Heart left ventricle (tissue), 16 donors: ENCODE measurements around the gene UBE2I. TPM values are rescaled to one million over a fixed set of nuclear protein-coding genes. Genes with fewer than 3 reads are reported as not detected.
"Not testable (repeated sequence)": the region's sequence is repeated elsewhere in the genome, so short reads cannot be mapped to it uniquely, and the experiment has no call there.

Experiments
- ATAC-seq, 4 donors: fragments of 200-7000 bp; cut with Tn5 transposase; one replicate each; pipeline ENCODE4 v1.9.1; 2020 to 2022; ENCODE audit warnings: moderate library complexity in 4 of 4, mild to moderate bottlenecking in 3 of 4, moderate number of reproducible peaks in 1 of 4
- DNase-seq, 5 donors: peaks; one replicate each; pipeline ENCODE4 v3.0.0-alpha.2; 2020
- H3K27ac ChIP-seq, 12 donors: fragments of 200-600 bp; sonication (generic) in 4 of 12; one replicate each; pipeline versions ENCODE4 v1.5.0 to v1.8.0; 2016 to 2022; ENCODE audit warnings: mild to moderate bottlenecking in 2 of 12
- H3K27me3 ChIP-seq, 9 donors: fragments of 200-600 bp; sonication (generic) in 2 of 9; one replicate each; pipeline versions ENCODE4 v1.5.1 to v1.8.0; 2016 to 2022; ENCODE audit warnings: mild to moderate bottlenecking in 3 of 9
- H3K36me3 ChIP-seq, 9 donors: fragments of 200-600 bp; sonication (generic) in 2 of 9; one replicate each; pipeline versions ENCODE4 v1.5.0 to v1.8.0; 2018 to 2022; ENCODE audit warnings: mild to moderate bottlenecking in 2 of 9
- H3K4me1 ChIP-seq, 12 donors: fragments of 200-600 bp; sonication (generic) in 4 of 12; one replicate each; pipeline versions ENCODE4 v1.5.0 to v1.8.0; 2016 to 2022; ENCODE audit warnings: mild to moderate bottlenecking in 3 of 12
- H3K4me3 ChIP-seq, 12 donors: fragments of 200-600 bp; sonication (generic) in 4 of 12; one replicate each; pipeline versions ENCODE4 v1.5.0 to v1.8.0; 2017 to 2022; ENCODE audit warnings: mild to moderate bottlenecking in 9 of 12, moderate library complexity in 4 of 12
- H3K9me3 ChIP-seq, 12 donors: fragments of 200-600 bp; sonication (generic) in 4 of 12; one replicate each; pipeline versions ENCODE4 v1.5.0 to v1.8.0; 2016 to 2022; ENCODE audit warnings: mild to moderate bottlenecking in 1 of 12
- POLR2A ChIP-seq, 2 donors: fragments of 450-650 bp; IDR thresholded peaks; one replicate each; pipeline ENCODE4 v1.6.1; 2017; ENCODE audit warnings: antibody characterized with exemption in 2 of 2, mild to moderate bottlenecking in 2 of 2, moderate library complexity in 2 of 2
- WGBS, 4 donors: extraction: QIAGEN DNeasy Blood & Tissue Kit in 2 of 4; methylation state at CpG; one replicate each; pipeline versions ENCODE4 v1.1.5 to v1.1.7; 2013 to 2018; 5-methylcytosine and 5-hydroxymethylcytosine counted together
- intact Hi-C, 10 donors: fragments of 100-400 bp; cut with DNase I; formaldehyde crosslinking; loops; one replicate each; pipeline versions ENCODE4 v1.11.1 to v1.14.2; 2022
- polyA plus RNA-seq, 2 donors: library from polyadenylated mRNA; stranded (reverse); fragments of 200-250 nt; gene quantifications; one replicate each; pipeline ENCODE4 v1.2.3, GENCODE V29; 2013
- total RNA-seq, 9 donors: library from RNA; depleted of rRNA in 2 of 9; stranded (reverse); fragments of >200 nt in 2 of 9; fragmentation: NEBNext Ultra II Directional in 3 of 9; extraction: Animal tissue kit (Norgen Biotek cat#: 25700) in 3 of 9; gene quantifications; one replicate each; pipeline versions ENCODE4 v1.1.0 to v1.2.4, GENCODE V29; 2016 to 2023
- TF ChIP-seq, protein P1 (sequence below), 12 donors: fragments of 200-600 bp; sonication (generic) in 4 of 12; IDR thresholded peaks; one replicate each; pipeline versions ENCODE4 v1.5.0 to v1.8.0; 2018 to 2022; ENCODE audit warnings: antibody characterized with exemption in 12 of 12, mild to moderate bottlenecking in 5 of 12
- donor health status: ischemic (EF 13 %, LVEDD 7.1; RV severe dilation, severe dysfunction).
- donor health status: healthy with polysubstance abuse.
- donor health status: DM: no; HTN: yes; CAD: no.
- donor health status: DM: no; HTN: no; CAD: no.
- donor health status: ischemic (EF 25% LVEDD 6.9; RV normal size, moderate dysfunction).
- donor health status: ischemic (EF 25% LVEDD 5.7; RV mildly dilated, moderate dysfunction).
- donor health status: healthy.
- donor health status: DM: yes; HTN: yes; CAD: no.
- donor health status: ischemic (EF 35%, LVEDD 5.7; RV mildly dilated, moderate dysfunction).
- donor health status: nonischemic (EF 11% LVEDD 7.7; RV severe dilation, severe dysfunction).
- donor health status: DM: yes; HTN: yes; CAD: no.
- donor health status: PGD.
- donor health status: ischemic (EF 29% LVEDD 5.4; RV normal size, mild dysfunction).
- donor health status: nonischemic (EF 23%, LVEDD 6.1; RV moderate dilation, normal function).

The UBE2I gene
- total and polyA plus RNA-seq, 11 donors: 59.3 to 105 (median 82.5) TPM

DNA sequence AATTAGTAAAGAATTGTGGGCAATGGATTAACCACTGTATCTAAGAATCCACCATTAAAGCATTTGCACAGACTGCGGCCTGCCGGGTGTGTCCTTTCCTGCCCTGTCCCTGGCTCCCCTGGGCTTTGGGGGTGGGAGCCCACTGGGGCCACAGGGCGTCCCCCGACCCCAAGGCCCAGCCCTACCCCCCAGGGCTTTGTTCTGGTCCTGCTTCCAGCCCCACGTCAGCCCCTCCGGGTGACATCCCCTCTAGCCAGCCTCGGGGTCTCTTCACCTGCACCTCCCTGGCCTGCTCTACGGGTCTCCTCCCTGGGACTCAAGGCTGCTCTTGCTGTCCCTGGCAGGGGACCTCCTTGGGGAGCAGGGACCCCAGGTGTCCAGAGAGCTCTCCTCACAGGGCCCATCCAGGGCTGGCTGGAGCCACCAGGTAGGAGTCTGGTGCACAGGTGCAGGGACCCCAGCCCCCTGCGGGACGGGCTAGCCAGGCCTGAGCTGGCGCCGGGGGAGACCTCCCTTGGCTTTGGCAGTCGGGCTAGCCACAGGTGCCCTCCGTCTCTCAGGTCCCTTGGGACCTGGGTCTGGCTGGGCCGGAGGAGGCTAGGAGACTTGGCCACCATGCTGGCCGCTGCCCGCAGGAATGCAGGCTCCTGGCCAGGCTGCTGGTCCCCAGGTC is 17.6 kb downstream of the UBE2I start:
- DNase-seq (no peak), ATAC-seq (peak in 1 of 4 donors; percentile 6)
- Histone ChIP-seq H3K4me1 (peaks cover 0 to 34% (median 10%) of the 10 kb centered on the region in 12 donors), H3K27ac (peak overlapping the region in 2 of 12 donors; percentile 15 to 35), H3K4me3 (no peak overlapping the region), H3K9me3 (peaks cover 0 to 6% (median 0%) of the 10 kb centered on the region in 12 donors), H3K27me3 (peaks cover 0 to 11% (median 2%) of the 10 kb centered on the region in 9 donors), H3K36me3 (peaks cover 0 to 39% (median 31%) of the 10 kb centered on the region in 9 donors)
- WGBS, 4 donors: 60 to 72% (median 70%) methylated on average over 9 to 17 of the region's 17 CpGs
- TF ChIP-seq POLR2A (IDR thresholded peaks at IDR 0.05): no peak
- TF ChIP-seq, protein P1, sequence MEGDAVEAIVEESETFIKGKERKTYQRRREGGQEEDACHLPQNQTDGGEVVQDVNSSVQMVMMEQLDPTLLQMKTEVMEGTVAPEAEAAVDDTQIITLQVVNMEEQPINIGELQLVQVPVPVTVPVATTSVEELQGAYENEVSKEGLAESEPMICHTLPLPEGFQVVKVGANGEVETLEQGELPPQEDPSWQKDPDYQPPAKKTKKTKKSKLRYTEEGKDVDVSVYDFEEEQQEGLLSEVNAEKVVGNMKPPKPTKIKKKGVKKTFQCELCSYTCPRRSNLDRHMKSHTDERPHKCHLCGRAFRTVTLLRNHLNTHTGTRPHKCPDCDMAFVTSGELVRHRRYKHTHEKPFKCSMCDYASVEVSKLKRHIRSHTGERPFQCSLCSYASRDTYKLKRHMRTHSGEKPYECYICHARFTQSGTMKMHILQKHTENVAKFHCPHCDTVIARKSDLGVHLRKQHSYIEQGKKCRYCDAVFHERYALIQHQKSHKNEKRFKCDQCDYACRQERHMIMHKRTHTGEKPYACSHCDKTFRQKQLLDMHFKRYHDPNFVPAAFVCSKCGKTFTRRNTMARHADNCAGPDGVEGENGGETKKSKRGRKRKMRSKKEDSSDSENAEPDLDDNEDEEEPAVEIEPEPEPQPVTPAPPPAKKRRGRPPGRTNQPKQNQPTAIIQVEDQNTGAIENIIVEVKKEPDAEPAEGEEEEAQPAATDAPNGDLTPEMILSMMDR (IDR thresholded peaks at IDR 0.05): no peak
- intact Hi-C loops: no loop called here

DNA sequence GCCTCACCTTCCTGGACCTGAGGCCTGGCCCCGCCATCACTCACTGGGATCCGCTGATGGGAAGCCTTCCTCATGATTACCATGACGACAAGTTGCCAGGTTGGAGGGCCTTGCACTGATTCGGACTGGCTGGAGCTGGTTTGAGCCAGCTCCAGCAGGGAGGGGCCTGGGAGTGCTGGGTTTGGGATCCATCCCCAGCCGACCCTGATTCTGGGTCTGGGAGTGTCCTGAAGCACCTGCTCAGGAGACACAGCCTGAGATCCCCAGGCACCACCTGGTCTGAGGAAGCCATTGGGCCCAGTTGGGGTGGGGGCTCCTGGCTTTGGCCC is 18.1 kb downstream of the UBE2I start:
- intact Hi-C loops: no loop called here
- Histone ChIP-seq H3K9me3 (peaks cover 0 to 6% (median 0%) of the 10 kb centered on the region in 12 donors), H3K4me1 (peaks cover 0 to 39% (median 14%) of the 10 kb centered on the region in 12 donors), H3K4me3 (no peak overlapping the region), H3K27me3 (peaks cover 0 to 16% (median 5%) of the 10 kb centered on the region in 9 donors), H3K27ac (peak overlapping the region in 1 of 12 donors; percentile 35), H3K36me3 (peaks cover 0 to 34% (median 27%) of the 10 kb centered on the region in 9 donors)
- no peak for ATAC-seq
- DNase-seq: no peak
- no peak for TF ChIP-seq POLR2A (IDR thresholded peaks at IDR 0.05)
- TF ChIP-seq, protein P1 (IDR thresholded peaks at IDR 0.05): no peak
- WGBS, 4 donors: 68 to 74% (median 73%) methylated on average over 4 to 5 of the region's 5 CpGs; no CpG with 5 or more reads in 1 of the 4 donors

DNA sequence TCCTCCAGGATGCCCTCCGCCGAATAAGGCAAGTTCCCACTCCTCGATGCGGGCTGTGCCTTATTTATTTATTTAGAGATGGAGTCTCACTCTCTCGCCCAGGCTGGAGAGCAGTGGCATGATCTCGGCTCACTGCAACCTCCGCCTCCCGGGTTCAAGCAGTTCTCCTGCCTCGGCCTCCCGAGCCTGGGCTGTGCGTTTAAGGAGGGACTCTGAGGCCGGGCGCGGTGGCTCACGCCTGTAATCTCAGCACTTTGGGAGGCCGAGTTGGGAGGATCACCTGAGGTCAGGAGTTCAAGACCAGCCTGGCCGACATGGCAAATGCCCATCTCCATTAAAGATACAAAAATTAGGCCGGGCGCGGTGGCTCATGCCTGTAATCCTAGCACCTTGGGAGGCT is 18.7 kb downstream of the UBE2I start:
- 89 to 91% (median 90%) methylated on average over 16 to 20 of the region's 20 CpGs for WGBS, 4 donors
- DNase-seq, H3K9me3 ChIP-seq, ATAC-seq, intact Hi-C loops, H3K27ac ChIP-seq, H3K4me3 ChIP-seq: not testable (repeated sequence)
- peaks cover 0 to 44% (median 19%) of the 10 kb centered on the region in 12 donors for H3K4me1 ChIP-seq
- peaks cover 0 to 22% (median 11%) of the 10 kb centered on the region in 9 donors for H3K27me3 ChIP-seq
- peaks cover 0 to 28% (median 25%) of the 10 kb centered on the region in 9 donors for H3K36me3 ChIP-seq

DNA sequence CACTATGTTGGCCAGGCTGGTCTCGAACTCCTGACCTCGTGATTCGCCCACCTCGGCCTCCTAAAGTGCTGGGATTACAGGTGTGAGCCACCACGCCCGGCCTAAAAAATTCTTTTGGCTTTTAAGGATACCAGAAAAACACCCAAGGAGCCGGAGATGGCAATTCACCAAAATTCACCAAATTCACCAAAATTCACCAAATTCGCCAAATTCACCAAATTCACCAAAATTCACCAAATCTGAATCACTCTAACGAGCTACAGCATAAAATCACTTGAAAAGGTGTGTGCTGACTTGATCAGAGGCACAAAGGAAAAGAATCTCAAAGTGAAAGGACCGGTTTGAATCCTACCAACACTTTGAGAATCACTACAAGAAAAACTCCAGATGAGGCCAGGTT is 19.5 kb downstream of the UBE2I start:
- Histone ChIP-seq H3K4me1 (peaks cover 0 to 53% (median 24%) of the 10 kb centered on the region in 12 donors), H3K36me3 (peaks cover 0 to 20% (median 16%) of the 10 kb centered on the region in 9 donors), H3K27me3 (peaks cover 3 to 30% (median 18%) of the 10 kb centered on the region in 9 donors)
- ATAC-seq, H3K4me3 ChIP-seq, H3K9me3 ChIP-seq, H3K27ac ChIP-seq, intact Hi-C loops, DNase-seq: not testable (repeated sequence)
- 92 to 94% (median 93%) methylated on average over 10 of the region's 10 CpGs for WGBS, 4 donors

DNA sequence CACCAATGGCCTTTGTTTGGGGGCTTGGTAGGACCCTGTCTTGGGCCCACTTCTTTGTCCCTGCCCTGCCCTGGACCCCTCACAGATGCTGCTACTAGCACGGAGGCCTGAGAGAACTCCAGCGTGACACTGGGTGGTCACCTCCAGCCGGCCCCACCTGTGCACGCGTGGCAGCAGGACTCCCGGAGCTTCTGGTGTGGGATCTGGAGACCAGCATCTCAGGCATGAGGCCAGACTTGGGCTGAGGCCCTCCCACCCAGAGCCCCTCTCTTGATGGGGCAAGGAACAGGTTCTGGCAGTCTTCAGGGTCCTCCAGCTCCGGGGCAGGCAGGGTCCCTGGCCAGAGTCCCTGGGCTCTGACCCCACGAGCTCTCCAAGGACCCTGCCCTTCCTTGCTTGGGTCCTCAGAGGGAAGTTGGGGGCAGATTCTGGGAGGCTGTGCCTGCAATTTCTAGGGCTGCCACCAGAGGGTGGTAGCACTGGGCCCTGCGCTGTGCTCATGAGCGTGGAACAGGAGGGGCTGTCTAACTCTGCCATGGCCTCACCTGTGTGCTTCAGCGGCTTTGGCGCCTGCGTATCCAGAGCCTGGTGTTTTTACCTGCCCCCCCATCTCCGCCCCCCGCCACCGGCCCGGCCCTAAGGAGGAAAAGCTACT is 21.0 kb downstream of the UBE2I start:
- Histone ChIP-seq H3K4me1 (peaks cover 0 to 60% (median 28%) of the 10 kb centered on the region in 12 donors), H3K27ac (no peak overlapping the region), H3K4me3 (no peak overlapping the region), H3K27me3 (peaks cover 8 to 44% (median 30%) of the 10 kb centered on the region in 9 donors), H3K9me3 (peaks cover 0 to 6% (median 0%) of the 10 kb centered on the region in 12 donors), H3K36me3 (peaks cover 0 to 6% (median 2%) of the 10 kb centered on the region in 9 donors)
- ATAC-seq (no peak), DNase-seq (no peak)
- TF ChIP-seq POLR2A (IDR thresholded peaks at IDR 0.05): no peak
- TF ChIP-seq, protein P1 (IDR thresholded peaks at IDR 0.05): peak in 7 of 12 donors; percentile 14 to 41 (median 35)
- 62 to 79% (median 69%) methylated on average over 11 to 17 of the region's 17 CpGs for WGBS, 4 donors
- intact Hi-C loops: no loop called here
